Superior temporal gyrus (tissue), 1 donor: ENCODE measurements around the gene DIP2B.

Experiments
- DNase-seq: peaks from one replicate; pipeline ENCODE4 v3.0.0-alpha.2; 2016; ENCODE audit errors: extremely low spot score

Gene DIP2B

DNA sequence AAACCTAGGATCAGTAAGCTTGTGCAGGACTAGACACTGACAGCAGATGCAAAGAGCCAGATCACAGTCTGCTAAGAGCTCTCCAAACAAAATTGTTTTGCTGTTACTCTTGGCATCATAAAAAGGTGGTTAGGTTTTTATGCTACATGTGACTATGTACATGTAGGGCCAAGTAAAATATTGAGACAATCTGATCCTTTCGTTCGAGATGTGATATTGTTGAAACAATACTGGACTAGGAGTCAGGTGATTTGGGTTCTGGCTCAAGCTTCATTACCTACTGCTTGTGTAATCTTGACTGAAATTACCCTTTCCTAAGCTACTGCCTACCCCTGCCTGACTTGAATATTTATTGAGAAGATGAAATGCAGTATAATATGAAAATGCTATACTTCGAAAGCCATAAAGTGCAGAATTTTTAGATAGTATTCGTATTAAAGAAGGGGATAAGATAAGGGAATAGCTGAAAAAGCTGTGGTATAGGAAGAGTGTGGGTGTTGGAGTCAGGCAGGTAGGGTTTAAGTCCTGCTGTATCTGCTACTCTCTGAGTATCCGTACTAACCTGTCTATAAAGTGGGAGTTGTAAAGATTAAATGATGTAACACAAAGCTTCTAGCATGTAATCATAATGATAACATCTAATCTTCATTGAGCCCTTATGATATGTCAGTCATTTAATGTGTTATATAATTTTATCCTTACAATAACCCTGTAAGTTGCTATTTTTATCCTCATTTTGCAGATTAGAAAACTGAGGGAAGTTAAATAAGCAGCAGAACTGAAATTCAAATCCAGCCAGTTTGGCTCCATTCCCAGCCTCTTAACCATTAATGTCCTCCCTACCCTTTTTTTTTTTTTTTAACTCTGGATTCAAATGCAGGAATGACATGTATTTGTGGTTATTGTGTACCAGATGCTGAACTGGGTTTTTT lies 220.5 kb downstream of the DIP2B start:
- DNase-seq = no peak

DNA sequence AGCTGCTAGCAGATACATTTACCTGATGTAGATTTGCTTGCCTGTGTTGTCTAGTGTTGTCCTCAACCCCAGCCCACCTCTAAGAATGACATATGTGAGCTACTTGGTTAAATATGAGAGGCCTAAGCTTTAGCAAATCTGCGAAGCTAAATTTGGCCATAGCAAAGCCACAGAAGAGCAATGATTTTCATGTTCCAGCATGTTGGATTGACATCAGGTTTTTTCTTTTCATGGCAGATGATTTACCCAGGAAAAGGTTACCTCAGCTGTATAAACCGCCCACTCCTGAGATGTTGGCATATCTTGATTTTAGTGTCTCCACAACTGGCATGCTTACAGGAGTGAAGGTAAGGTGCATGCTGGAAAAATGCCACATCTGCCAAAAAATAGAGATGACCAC lies 222.7 kb downstream of the DIP2B start:
- DNase-seq = no peak

DNA sequence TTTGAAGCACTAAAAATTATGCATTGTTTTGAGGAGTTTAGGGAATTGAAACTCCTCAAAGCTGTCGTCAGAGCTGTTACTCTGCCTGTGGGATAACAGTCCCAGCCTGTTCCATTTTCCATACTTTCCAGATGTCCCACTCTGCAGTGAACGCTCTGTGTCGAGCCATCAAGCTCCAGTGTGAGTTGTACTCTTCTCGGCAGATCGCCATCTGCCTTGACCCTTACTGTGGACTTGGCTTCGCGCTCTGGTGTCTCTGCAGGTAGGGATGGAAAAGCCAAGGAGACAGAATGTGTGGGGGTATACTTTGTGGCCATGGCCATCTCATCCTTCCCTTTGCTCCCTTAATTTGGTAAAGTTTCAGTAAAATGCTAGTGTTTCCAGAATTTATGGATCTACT lies 223.6 kb downstream of the DIP2B start:
- DNase-seq = no peak

DNA sequence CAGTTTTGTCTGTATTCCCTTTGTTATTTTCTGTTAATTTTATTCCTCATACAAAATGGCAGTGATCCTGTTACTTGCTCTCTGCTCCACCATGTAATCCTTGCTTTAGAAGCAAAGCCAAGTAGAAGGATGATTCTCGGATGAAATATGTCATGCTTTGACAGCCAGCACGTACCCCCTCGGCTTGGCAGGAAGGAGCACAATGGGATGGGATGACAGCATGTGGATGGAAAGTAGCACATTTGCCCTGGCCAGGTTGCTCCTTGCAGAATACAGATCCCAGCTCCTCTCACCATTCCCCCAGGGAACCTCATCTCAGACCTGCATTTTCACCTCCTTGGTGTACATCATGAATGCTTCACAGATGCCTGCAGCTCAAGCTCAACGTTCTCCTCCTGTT lies 224.1 kb downstream of the DIP2B start:
- DNase-seq = no peak

DNA sequence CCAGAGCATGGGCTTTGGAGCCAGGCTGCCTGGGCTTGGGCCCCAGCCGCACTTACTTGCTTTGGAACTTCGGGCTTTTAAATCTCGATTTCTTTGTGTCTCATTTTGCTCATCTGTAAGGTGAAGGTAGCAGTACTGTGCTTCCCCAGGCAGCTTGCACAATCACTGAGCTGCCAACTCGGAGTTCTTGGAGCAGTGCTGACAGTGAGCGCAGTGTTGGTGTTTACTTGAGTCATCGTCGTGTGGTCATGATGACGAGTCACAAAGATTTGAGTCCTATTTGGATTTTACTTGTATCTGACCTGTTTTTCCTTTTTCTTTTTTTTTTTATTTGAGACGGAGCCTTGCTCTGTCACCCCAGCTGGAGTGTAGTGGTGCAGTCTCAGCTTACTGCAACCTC lies 227.8 kb downstream of the DIP2B start:
- DNase-seq = no peak

DNA sequence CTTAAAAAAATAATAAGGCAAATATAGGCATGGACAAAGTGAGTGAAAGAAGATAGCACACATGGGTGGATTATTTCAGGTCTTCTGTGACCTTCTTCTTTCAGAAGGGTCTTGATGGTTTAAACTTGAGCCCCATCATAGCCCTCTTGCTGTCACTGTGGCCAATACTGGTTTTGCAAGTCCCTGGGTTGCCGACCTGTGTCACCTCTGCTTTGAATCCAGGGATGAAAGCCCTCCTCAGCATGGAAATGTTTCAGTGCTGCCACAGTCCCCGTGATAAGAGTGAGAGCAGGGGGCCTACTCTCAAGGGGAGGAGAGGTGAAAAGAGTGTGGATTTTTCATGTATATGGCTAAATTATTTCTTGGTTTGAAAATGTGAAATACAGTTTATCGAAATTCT lies 228.9 kb downstream of the DIP2B start:
- no peak for DNase-seq

DNA sequence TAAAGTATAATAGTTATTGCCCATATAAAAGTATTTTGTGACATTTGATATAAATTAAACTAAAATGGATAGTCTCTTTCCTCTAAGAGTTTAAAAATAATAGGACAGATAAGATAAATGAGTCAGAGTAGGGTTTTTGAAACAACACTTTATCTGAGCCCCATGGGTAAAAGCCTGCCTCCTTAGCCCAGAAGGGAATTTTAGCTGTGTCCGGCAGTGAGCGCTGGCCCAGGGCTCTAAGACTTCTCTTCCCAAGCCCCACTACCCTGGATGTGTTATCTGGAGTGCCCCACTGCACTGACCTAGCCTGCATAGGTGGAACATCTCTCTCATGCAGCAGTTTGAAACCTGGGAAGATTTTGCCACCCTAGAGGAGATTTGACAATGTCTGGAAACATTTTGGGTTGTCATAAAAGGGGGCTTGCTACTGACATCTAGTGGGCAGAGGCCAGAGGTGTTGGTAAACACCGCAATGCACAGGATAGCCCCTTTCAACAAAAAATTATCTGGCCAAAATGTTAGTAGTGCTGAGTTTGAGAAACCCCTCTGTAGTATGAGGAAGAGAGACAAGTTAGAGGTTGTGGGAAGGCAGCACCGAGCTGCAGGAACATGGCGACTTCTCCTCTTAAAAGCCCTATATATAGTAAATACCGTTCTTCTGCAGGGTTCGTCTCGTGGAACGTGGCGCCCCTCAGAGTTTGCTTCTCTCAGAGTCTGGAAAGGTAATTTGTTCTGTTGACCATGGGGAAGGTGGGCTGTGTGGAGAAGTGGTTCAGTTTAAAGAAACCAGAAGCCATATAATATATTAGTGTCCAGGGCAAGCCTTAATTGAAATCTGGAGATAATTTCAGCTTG lies 229.9 kb downstream of the DIP2B start:
- DNase-seq = peak; percentile 76

DNA sequence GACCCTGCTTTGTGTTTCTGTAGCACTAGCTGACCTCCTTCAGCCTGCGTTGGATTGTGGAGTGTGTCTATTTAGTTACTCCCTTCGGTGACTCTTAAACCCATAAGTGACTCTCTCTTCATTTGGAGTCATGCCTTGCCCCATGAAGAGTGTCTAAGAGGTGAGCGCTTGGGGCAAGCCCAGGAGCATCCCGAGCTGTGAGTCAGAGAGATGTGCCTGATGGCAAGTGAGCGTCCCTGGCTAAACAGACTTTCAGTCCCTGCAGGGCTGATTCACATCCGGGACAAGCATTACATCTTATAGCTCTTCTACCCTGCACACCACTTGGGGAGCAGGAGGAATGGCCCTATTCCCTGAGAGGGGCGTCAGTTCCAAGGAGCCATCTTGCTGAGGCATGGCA lies 234.8 kb downstream of the DIP2B start:
- DNase-seq = no peak

DNA sequence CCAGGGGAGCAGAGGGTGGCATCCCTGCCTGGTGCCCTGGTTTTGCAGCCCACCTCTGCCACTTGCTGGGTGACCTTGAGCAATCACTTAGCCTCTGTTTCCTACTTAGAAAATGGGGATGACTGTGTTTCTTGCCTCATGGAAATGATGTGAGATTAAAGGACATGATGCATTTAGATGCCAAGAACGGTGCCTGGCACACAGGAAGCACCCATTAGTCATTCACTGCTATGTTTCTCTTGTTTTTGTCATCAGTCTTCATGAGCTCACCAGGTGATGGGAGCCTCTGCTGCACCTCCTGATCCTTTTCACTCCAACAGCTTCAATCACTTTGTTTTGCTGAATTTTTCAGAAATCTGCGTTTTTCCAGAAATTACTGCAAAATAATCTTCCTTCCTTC lies 235.5 kb downstream of the DIP2B start:
- DNase-seq = no peak

DNA sequence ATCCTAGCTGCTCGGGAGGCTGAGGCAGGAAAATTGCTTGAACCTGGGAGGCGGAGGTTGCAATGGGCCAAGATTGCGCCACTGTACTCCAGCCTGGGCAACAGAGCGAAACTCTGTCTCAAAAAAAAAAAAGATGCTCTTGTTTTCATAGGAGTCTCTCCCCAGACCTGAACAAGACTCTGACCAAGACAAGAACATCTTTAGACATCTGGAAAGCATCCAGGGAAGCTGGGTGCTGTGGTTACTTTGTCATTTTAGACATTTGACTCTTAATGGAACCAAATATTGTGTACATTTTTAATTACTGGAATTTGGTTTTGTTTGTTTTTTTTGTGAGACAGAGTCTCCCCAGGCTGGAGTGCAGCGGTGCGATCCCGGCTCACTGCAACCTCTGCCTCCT lies 238.0 kb downstream of the DIP2B start:
- DNase-seq = no peak

DNA sequence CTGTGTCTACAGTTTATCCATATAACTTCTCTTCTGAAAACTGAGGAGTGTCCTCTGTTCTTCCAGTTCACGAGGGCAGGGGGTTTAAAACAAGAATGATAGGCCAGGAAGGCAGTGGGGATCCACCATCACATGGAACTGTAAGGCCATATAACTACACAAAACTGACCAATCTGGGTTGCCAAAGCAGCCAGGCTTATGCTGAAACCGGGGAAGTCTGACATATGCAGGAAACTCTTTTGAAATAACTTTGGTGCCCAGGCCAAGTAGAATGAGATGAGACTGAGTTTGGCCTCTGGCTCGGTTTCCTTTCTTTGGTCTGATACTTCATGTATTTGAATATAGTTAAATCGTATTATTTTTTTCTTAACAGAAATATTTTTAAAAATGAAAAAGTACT lies 241.1 kb downstream of the DIP2B start:
- DNase-seq = no peak

DNA sequence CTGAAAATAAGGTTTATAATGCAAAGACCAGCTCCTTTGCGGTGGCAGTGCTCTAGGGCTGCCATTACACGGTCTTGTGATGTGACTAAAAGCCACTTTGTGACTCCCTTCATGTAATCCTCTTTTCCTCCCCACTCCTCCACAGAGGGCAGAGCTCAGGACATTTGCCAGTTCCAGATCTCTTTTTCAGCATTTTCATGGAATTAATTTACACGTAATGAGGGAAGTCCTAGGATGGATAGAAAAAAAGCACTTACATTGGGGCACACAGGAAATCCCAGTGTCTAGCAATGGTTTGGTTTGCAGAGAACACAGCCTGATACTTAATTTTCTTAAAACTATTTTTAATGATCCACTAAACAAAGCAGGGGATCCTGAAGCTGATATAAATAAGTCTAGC lies 241.6 kb downstream of the DIP2B start:
- DNase-seq = no peak

DNA sequence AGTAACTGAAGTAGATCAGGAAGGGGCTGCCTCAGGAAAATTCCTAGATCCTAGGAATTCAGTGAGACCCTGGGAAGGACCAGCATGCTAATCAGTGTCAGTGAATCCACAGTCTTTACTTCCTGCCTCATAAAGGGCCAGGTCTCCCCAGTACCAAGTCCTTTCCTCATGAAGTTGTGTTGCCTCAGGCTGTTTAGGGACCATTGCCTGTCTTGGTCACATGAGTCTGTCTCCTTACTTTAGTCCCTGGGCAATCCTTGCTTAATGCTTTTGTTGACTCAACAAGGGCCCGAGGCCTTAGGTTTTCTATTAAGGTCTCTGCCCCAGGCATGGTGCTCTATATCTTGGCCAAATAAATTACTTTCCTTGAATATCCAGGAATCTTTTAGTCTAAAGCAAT lies 243.0 kb downstream of the DIP2B start:
- DNase-seq = no peak

DNA sequence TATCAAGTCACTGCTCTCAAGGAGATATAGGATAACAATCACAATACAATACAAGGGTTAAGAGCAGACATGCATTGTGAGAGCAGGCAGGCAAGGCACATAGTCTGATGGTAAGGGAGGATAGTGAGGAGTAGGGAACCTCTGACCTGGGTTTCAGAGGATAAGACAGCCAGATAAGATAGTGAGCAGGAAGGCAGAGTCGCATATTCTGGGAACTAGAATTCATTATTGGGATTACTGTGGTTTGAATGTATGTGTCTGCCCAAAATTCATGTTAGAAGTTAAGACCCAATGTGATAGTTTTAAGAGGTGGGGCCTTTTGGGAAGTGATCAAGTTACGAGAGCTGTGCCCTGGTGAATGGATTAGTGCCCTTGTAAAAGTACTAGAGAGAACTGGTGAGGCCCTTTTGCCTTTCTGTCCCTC lies 244.7 kb downstream of the DIP2B start:
- DNase-seq = no peak

DNA sequence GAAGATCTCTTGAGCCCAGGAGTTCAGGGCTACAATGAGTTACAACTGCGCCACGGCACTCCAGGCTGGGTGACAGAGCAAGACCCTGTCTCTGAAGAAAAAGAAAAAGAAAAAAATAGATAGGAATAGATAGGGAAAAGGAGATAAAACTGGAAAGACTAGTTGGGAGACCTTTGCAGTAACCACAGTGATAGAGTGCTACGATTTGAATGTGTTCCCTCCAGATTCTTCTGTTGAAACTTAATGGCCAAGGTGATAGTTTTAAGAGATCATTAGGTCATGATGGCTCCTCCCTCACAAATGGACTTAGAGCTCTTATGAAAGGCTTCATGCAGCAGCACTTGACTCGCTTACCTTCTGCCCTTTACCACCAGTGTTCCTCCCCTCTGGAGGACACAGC lies 245.6 kb downstream of the DIP2B start:
- DNase-seq = no peak

DNA sequence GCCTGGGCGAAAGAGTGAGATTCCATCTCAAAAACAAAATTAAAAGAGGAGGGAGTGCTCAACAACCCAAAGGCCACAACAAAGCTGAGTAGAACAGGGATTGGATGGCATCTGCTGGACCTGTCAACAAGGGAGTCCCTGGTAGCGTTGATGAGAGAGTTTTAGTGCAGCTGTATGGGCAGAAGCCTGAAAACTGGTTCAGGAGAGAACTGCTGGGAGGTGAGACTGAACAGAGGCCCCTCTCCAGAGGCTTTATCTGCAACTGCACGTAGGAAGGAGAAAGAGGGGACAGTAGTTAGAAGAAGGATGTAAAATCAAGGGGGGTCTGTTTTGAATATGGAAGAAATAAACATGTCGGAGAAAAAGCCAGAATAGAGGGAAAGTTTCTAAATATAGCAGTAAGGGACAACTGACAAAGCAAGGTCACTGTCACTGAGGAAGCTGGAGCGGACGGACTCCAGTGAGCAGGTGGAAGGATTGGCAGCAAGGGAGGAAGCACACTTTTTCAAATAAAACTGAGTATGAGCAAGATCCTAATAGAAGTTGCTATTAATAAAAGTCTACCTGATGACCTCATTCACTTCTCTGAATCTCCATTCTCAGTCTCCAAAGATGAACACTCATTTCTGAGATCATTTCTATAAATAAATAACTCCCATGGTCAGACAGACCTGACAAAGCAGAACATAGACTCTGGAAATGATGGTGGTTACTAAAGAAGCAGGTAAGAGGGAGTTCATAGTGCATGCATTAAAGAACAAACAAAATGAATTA lies 247.3 kb downstream of the DIP2B start:
- DNase-seq = no peak

DNA sequence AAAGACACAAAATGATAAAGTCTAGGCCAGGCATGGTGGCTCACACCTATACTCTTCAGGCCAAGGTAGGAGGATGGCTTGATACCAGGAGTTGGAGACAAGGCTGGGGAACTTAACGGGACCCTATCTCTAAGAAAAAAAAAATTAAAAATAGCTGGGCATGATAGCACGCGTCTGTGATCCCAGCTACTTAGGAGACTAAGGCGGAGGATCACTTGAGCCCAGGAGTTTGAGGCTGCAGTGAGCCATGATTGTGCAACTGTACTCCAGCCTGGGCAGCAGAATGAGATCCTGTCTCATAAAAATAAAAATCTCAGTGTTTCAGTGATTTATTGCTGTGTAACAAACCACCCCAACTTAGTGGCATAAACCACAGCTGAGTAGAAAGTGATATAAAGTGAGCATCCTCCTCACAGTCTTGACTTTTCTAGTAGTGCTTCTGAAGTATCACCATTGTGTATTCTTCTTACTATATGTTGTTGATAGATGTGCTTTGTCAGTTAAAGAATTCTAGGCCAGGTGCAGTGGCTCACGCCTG lies 248.5 kb downstream of the DIP2B start:
- DNase-seq = no peak

DNA sequence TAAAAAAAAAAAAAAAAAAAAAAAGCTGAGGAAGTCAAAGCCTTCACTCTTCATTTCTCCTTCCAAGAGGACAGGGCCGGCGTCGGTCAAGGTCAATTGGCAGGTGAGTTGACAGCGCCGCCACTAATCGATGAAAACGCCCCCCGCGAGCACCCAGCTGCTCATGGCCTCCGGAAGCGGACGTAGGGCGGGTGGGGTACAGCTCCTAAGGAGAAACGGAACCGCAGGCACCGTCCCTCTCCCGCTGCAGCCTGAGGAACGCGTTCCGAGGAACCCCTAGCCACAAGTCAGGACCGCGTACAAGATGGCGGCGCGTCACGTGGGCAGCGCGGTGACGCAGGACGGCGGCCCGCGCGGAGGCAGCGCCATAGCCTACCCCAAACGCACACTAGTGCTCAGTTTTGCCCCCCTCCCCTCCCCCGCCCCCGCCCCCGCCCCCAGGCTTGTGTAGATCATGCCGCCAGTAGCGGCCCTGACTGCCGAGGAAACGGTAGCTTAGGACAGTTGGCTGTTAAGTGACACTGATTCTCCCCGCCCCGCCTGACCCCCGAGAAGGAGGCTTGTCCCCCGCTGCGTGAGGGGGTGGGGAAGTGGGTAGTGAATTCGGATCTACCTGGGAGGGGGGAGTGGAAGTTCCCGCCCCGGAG lies 259.0 kb downstream of the DIP2B start, which contains the start of gene ATF1:
TSS of gene ATF1 (plus strand) at position 463 of the 647 bp plus-strand sequence. CDS start 16,045 bp downstream, outside the sequence.
- peak; percentile 93 for DNase-seq

DNA sequence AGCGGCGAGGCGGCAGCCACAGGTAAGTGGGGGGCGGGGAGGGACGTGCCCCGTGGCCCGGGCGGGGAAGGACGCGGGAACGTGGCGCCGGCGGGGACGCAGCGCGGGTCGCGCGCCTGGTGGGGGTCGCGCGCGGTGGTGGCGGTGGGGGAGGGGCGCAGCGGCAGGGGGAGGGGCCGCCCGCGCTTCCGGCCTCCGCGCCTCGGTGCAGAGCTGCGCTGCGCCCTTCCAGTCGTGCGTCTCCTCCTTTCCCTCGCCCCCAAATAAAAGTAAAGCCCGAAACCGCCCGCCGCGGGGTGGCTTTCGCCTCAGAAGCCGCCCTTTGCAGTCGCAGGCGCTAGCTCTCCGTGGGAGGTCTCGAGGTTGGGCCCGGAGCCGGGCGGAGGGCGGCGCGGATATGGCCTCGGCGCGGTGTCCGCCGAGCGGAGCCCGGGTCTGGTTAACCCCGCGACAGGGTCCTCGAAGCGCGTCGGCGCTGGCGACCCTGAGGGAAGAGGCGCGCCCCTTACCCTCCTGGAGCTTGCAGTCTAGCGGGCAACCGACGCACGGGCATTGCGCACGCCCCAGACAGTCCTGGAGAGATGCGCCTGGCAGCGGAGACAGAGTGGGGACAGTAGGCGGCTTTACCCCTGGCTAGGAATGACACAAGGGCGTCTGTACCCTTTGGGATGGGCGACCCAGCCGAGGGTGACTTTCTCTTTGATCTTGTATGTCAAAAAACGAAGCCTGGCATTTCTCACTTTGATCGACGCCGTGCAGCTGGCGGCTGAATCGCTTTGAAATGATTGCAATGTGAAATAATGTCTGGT lies 259.7 kb downstream of the DIP2B start:
- DNase-seq = peak; percentile 46
